ENCODE data around the gene NFRKB.

Gene NFRKB

DNA sequence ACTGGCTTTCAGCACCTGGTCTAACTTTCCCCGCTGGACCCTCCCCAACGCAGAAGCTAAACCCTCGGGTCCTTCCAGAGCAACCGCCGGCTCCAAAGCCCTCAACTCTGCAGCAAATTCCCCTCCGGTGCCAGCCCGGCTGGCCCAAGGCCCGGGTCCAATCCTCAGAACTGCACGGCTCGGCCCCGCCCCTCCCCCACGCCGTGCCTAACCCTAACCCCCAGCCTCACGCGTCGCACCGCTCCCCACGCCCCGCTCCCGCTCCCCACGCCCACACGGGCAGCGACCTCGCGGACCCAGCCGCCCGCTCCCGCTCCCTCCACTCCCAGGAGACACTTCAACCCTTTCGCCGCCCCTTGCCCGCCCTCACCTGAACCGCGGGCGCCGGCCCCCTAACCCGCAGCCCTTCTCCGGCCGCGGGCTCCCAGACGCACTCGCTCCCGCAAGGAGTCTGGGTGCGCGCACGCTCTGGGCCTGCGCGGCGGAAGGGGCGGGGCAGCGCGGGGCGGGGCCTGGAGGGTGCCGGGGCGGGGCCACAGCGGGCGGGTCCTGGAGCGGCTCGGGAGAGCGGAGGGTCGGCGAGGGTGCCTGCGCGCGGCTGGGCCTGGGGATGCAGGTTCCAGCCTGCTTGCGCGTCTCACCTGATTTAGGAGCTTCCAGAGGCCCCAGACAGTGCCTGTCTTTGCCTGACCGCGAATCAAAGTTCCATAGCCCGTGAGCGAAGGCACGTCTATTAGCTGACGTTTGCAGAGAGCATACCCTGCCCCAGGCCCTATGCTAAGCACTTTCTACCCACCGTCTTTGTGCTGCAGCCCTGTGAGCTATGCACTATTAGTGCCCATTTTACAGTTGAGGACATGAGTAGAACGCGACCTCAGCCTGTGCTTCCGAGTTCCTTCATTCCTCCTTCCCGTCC is at the start of gene NFRKB:
TSS of gene NFRKB (minus strand) at position 453 of the 916 bp plus-strand sequence. CDS start 2,729 bp downstream, outside the sequence.
- DNase-seq, result peak; percentile 60 to 92 (median 76)

DNA sequence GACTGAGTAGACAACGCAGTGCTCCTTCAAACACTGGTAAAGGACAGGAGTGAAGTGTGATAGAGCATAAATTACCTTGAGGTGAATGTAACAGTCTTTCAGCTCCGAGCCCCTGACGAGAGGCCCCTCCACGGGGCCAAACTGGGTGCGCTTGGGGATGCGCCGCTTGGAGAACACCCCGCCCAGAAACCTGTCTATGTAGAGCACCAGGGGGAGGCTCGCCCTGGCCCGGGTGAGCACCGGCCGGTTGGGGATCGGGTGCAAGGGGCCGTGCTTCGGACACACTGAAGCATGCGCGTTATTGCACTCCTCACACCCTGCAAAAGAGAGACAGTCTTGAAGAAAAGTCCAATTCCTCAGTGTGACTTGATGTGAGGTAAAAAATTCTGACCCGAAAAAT is 49.3 kb upstream of the NFRKB start:
- no peak for DNase-seq

DNA sequence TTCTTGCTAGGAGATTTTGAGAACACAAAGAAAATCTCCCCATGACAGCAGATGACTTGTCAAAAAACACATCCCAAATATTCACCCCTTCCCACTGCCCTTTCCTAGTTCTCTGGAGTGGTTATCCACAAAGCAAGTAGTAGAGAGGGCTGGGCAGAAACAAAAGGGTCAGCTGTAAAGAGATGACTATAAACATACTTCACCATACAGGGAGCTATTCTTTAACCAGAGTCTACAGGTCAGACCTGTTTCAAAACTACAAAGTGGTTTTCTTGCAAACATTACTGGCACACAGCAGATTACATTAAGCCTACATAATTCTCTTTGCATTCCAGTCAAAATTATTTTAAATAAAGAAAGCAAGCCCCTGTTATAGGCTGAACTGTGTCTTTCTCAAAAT is 47.7 kb upstream of the NFRKB start:
- DNase-seq, result no peak

DNA sequence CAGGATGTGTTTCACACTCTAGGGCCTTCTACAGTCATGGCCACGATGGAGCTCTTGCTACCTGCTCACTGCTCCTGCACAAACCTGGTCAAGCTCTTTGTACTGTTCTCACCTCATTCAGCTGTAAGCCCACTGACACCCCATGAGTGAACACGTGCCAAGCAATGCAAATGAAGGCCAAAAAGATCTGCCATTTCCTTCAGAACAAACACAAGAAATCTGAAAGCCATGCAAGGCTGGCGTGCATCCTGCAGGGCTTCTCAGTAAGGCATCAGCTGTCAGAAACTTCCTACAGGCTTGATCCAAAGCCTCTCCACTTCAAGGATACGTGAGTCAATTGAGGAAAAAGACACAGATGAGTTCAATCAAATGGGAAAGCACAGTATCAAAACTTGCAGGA is 44.1 kb upstream of the NFRKB start:
- DNase-seq, result no peak

DNA sequence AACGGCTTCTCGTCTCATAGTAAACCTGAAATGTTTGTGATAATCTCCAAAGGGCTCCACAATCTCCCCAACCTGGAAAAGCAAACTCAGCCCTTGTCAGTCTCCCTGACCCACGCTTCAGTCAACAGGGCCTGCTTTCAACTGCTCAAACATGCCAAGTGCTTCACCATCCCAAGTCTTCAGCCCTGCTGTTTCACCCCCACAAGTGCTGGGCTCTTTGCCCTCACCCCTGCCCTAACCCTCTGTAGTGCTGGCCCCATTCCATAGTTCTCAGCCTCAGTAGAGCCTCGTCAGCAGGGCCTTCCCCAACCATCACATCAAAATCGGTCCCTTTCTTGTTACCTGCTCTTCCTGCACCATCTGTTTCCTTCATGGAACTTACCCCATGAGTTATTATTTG is 43.4 kb upstream of the NFRKB start:
- DNase-seq, result no peak

DNA sequence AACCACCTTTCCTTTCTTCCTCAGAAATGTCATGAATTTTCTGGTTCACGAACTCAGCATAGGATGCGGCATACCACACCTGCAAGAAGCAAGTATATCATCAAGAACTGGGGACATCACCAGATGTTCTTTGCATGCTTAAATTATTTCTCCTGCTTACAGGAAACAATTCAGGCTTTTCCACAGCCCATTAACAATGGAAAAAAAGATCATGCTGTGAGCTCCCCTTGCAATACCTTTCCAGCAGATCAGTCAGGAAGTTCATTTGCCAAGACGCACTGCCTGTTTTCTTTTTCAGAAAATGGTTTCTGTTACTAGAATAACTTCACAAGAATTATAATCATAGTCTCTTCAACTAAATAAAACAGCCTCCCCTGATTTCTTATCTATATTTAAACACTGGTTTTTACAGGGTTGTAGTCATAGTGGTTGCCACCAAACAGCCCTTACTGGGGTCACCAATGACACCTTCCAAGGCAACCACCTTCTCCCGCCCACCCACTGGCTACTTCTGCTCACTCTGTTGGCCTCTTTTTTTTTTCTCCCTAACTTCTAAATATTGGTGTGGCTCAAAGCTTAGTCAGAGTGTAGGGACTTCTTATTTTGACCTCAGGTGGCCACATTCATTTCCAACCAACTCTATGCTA is 42.3 kb upstream of the NFRKB start:
- no peak for DNase-seq

DNA sequence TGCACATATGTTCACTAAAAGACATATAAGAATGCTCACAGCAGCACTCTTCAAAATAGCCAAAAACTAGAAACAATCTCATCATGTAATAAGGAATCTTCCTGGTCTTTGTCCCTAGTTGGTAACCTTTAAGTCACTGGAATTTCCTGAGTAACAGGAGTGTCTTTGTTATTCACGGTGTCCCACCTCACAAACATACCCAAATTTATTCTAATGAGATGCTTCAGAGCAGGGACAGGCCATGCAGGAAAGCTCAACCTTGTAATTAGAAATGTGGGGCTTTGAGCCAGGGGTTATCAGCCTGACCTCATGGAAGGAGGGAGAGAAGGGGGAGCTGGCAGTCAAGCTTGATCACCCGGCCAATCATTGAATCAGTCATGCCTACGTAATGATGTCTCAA is 40.3 kb upstream of the NFRKB start:
- no peak for DNase-seq

DNA sequence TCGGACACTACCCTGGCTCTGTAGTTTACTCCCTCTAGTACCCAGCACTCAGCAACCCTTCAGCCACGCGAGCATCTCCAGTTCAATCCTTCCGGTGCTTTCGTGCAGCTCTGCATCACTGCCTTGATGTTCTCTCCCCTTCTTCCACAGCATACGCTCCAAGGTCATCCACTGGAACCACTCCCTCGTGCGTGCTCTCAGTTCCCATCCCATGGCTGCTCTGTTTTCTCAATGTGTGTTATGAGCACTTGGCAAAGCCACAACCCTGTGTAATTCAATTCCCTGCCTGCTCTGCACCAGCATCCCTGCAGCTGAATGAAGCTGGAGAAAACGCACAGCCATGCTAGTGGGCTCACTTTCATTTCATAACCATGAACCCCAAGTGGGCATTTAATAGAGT is 38.5 kb upstream of the NFRKB start:
- DNase-seq, result no peak

DNA sequence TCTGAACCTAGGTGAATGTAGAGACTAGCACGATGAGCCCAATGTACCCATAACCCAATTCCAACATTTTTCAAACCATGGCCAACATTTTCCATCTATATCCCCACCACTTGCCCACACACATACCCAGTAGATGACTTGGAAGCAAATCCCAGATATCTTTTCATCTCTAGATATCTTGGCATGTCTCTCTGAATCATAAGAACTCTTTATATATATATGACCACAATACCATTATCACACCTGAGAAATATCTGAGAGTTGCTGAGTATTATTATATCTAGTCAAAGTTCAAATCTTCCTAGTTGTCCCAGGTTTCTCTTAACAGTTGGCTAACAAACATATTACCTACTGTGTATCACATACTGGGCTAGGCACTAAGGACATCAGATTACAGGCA is 37.9 kb upstream of the NFRKB start:
- no peak for DNase-seq

DNA sequence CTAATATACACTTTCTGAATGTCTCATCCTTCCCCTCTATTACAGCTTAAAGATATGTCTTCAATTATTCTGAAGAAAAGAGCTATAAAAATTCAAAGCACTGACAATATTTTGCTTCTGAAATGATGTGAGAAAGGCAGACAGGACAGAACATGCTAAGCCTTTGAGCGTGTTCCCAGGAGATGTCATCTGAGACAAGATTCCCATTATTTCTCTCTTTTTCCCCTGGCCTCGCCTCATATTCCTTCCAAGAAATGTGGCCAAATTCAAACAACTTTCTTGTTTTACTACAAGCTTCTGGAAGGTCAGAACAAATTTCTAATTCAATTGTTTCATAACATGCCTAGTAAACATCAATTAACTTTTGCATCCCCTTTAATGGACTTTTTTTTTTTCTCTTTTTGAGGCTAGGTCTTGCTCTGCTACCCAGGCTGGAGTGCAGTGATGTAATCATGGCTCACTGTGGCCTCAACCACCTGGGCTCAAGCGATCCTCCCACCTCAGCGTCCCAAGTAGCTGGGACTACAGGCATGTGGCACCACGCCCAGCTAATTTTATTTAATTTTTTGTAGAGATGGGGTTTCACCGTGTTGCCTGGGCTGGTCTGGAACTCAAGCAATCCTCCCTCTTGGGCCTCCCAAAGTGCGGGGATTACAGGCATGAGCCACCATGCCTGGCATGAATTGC is 37.1 kb upstream of the NFRKB start:
- DNase-seq, result no peak

DNA sequence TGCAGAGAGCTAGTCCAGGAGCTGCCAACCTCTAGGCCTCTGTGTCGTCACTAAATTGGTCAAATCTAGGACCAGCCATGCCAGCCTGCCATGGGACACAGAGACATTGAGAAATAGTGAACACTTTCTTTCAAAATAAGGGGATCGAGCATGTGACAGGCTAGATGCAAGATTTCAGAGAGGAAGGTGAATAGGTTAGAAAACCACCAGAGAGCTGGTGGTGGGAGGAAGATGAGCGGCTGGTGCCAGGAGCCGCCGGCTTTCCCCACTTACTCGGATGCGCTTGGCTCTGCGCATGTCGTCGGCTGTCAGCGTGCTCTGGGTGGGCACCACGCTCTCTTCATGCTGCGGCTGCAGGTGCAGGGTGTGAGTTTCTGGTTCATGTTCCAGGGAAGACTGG is 35.4 kb upstream of the NFRKB start:
- no peak for DNase-seq

DNA sequence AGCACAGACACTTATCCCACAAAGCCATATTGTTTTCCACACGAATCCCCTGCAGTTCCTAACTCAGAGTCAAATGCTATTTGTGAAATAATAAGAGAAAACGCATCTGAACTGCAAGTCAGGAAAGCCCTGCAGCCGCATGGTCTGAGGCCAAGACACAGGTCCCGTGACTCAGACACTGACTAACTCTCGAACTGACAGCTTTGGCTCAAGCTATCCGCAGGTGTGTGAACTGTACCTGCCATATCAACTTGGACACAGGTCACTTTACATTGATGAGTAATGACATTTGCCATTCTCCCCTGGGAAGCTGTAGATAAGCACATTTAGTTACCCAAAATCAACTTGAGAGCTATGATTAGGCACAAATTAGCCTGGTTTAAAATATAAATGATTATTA is 34.9 kb upstream of the NFRKB start:
- DNase-seq, result no peak

DNA sequence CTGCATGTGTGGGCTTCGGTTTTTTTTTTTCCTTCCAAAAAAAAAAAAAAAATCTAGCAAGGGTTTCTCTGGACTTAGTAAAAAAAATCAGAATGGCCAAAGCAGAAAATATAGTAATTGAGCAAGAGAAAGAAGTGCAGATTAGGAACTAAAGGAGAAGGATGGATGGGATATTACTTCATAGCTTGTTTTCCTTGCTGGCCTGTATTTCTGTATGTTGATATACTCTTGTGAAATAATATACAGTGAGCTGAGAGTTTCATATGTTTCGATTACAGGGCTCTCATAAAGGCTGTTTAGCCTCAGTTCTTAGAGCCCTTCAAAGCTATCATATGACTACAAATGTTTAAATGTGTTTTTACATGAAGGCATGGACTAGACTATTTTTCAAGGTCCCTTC is 34.3 kb upstream of the NFRKB start:
- DNase-seq, result no peak

DNA sequence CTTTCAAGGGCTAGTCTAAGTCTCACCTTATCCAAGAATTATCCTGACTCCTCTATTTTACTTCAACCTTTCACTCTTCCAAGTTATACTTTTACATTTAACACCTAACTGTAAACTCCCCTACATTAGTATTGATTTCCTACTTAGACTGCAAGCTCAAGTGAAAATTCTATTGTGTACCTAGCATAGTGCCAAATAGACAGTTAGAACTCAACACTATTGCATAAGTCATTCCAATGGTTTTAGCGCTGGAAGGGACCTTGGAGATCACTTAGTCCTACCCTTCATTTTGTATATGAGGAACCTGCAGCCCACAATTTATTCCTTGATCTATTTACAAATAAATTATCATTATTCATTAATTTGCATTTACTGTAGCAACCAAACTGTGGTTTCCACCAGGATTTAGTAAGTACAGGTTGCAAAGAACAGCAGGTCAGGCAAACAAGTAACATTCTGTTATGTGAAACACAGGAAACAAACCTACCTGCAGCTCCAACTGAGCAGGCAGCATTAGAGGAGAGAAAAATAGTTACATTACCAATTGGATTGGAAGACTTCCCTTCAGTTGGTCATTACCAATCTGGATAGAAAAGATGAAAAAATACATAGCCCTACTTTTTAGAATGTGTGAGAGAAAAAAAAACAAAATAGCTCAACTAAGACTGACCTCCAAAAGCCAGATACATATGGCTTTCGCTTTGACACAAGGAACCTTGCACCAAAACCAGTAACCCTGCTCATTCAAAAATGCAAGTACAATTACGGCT is 33.7 kb upstream of the NFRKB start:
- DNase-seq, result no peak

DNA sequence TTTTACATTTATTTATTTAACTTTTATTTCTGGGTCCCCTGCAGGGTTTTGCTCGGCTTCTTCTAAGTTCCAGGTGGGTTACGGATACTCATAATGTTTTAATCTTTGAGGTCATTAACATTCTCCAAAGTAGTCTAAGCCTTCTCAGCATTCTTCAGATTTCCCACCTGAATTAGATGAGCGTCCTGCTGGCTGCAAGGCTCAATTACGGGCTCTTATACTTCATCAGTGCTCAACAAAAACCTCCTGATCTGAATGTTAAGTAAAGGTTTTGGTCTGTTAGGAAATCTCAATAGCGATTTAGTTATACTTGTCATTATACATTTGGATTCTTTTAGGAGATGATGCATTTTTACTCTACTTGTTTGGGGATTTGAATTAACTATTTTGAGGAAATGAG is 27.3 kb upstream of the NFRKB start:
- no peak for DNase-seq

DNA sequence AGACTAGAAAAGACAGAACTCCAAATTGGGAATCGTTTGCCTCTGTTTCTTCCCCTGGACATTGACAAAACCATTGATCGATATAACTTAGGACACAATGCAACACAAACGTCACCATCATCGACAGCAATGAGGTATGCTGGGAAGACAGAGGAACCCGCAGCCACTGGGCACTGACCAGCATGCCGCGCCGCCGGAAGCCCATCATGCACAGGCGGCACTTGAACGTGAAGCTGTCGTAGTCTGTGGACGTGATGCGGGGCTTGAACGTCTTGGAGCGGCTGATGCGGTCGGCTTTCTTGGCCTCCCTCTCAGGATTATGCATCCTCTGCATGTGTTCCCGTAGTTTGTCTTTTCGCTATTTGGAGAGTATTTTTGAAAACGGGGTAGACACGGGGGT is 23.0 kb upstream of the NFRKB start:
- no peak for DNase-seq

DNA sequence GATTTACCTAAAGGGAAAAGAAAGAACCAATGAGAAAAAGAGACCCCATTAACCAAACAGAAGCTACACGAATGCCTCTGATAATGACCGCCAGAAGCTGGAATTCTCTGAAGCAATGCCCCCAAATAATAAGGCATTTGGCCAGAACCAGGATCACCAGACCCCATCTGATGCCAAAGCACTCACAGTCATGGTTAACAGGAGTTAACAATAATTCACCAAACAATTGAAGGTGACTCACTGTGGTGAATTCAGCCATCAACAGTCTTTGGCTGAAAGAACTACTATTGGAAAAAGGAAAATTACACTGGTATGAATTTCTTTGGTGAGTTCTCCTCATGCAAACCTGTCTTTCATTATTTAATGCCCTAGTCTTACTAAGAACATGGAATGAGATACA is 21.9 kb upstream of the NFRKB start:
- DNase-seq, result no peak

DNA sequence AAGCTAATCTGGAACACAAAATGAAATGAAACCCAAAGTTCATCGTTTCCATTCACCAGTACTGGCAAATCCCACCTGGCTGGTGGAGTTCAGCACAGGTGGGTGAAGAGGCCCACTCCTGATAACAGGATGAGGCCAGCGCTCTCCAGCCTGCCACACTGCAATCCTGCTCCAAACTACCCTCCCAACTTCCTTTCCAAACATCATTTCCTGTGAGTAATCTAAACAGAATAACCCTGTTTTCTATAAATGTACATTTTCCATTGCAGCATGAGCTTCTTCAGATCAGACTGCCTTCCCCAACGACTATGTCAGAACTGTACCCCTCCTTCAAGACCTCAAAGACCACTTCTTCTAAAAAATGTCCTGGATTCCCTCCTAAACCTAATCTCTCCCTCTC is 15.9 kb upstream of the NFRKB start:
- DNase-seq, result no peak

DNA sequence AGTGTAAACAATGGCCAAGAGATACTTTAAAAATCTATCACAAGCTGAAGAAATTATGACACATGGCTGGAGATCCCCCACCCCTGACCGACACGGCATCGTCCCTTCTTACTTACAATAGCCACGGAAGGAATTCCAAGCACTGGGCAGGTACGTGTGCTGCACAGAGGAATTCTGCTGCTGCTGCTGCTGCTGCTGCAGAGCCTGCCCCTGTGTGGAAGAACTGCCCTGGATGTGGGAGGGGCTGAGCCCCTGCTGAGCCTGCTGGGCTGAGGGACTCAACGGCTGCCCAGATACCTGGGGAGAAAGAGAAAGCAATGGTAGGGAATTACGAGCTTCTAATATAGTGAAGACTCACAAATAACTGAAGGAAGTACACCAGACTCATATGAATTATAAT is 15.0 kb upstream of the NFRKB start:
- no peak for DNase-seq

DNA sequence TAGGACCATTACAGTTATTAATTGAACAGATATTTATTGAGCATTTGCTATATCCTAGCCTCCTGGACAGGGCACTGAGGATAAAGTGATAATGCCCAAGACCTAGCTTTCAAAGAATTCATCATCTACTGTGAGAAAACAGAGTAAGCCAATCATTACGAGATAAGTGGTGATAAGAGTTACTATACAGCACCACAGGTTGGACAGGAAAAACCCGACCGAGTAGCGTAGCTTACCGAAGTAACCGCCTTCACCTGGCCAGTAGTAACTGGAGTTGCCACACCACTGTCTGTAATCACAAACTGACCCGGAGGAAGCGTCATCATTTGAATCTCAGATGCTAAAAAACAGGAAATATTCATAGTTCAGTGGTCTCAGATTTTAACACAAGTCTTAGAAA is 10.0 kb upstream of the NFRKB start:
- no peak for DNase-seq

DNA sequence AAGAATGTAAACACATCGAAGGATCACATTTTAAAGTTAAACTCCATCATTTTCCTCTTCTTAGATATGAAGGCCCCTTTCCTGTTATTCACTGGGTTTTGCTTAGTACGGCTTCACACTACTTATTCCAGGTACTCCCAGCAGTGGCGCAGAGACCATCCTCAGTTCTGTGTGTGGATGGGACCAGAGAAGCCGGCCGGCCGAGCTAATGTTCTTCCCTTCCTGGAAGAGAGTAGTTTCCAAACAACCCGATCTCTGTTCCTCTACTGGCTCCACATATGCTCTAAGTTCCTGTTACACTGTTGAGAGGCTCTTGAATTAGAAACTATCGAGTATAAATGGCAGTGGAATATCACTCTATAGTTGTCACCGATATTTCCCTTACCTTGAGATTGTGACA is 684 bp upstream of the NFRKB start:
- no peak for DNase-seq

DNA sequence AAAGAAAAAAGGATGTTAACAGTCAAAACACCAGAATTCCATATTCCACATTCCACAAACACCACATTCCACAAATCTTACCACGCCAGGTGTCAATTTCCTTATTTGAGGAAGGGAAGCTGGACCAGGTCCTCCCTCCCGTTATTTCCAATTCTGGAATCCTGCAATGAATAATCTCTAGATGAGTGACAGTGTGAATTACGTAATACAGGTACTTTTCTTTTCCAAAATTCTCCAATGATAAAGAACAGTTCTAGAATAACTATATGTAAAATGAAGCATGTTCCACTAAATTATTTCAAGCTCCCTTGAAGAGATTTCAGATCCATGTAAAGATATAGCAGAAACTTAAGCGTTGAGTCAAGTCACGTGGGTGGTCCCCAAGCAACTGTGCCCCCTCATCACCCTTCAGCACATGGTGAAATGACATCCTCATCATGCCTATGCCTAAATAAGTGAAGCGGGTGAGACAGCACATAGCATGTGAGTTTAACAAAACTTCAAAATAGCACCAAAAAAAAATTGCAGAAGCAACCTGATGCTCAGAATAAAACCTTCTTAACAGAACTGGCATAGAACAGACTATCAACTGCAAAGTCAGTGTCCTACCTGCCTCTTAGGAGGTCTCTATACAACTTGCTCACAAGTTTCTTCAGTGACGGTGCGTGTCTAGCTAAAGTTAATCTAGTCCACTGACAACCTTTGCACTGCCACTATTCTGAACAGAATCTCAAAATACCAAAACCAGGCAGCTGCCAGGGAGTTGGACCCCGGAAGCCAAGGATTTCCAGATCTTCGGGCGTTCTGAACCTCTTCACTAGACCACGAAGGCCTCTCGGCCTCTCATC is 876 bp downstream of the NFRKB start:
- DNase-seq, result no peak
